ENCODE results near the gene LPCAT4.
"Not testable (repeated sequence)": the region's sequence is repeated elsewhere in the genome, so short reads cannot be mapped to it uniquely, and the experiment has no call there.

LPCAT4 gene, protein sequence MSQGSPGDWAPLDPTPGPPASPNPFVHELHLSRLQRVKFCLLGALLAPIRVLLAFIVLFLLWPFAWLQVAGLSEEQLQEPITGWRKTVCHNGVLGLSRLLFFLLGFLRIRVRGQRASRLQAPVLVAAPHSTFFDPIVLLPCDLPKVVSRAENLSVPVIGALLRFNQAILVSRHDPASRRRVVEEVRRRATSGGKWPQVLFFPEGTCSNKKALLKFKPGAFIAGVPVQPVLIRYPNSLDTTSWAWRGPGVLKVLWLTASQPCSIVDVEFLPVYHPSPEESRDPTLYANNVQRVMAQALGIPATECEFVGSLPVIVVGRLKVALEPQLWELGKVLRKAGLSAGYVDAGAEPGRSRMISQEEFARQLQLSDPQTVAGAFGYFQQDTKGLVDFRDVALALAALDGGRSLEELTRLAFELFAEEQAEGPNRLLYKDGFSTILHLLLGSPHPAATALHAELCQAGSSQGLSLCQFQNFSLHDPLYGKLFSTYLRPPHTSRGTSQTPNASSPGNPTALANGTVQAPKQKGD

GRCh38 chr15:34367101-34368081 lies at the start of gene LPCAT4:
Gene LPCAT4 (minus strand): TSS chr15:34367196. CDS start chr15:34367100, 96 bp downstream.
- H3K27ac ChIP-seq, result peak within 1 kb of the TSS; percentile 80 to 97 (median 94)
- no peak for TF ChIP-seq Cebpa-rat (IDR thresholded peaks at IDR 0.05)
- no peaks in the 10 kb centered on the region for H3K27me3 ChIP-seq
- H3K36me3 ChIP-seq, result peaks cover 10 to 22% (median 17%) of the 10 kb centered on the region in 11 experiments; a peak in 21 of 22 replicates
- H3K4me3 ChIP-seq, result peak within 1 kb of the TSS; percentile 71 to 93 (median 82)
- peak within 1 kb of the TSS; percentile 84 to 98 (median 92) for H3K9ac ChIP-seq
- peaks cover 40 to 66% (median 61%) of the 10 kb centered on the region in 10 experiments for H3K4me1 ChIP-seq
- no peaks in the 10 kb centered on the region; a peak in 1 of 22 replicates for H3K9me3 ChIP-seq (replicated peaks in 1 of 11)
- peak within 1 kb of the TSS; percentile 83 to 99 (median 97) for H3K4me2 ChIP-seq
- H4K20me1 ChIP-seq, result peaks cover 0 to 28% (median 15%) of the 10 kb centered on the region in 11 experiments; a peak in 15 of 22 replicates

GRCh38 chr15:34409511-34409910 lies 42.5 kb upstream of the LPCAT4 start:
- H3K36me3 ChIP-seq; H3K4me1 ChIP-seq; H3K27me3 ChIP-seq; H3K27ac ChIP-seq; H3K4me3 ChIP-seq; H4K20me1 ChIP-seq; H3K9me3 ChIP-seq (replicated peaks in 1 of 11); H3K9ac ChIP-seq; H3K4me2 ChIP-seq: not testable (repeated sequence)

DNA sequence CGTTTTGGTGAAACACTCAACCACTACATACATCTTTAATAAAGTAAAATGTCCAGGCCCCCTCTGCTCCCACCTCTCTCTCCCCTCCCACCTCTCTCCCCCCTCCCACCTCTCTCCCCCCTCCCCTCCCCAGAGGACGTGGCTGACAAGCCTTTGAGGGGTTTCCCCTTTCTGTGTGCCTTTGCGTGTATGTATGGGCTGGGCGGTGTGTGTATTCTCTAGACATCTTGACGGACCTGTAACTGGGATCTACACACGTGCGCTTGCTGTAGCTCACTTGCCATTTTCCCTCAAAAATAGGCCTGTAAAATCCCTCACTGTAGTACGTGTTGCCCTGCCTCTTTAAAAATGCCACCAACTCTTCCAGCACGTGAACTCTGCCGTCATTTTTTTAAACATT lies 42.0 kb upstream of the LPCAT4 start:
- H3K9me3 ChIP-seq (replicated peaks in 1 of 11), result not testable (repeated sequence)

DNA sequence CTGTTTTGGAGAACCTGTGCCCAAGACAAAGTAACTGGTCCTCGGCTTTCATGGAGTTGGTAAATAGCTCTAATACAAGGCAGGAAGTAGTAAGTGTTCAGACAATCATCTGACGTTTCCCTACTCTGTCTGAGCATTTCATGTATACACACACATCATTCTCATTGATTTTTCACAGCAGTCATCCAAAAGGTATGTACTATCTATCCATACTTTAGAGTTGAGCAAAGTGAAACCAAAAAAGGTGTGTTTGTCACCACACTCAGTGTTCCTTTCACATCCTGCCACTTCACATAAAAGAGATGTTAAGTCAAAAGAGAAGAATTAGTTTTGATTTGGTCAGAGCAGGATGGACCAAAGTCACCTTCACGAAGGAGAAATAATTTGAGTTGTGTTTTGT lies 36.9 kb upstream of the LPCAT4 start:
- not testable (repeated sequence) for H3K4me1 ChIP-seq; H3K36me3 ChIP-seq; H3K27me3 ChIP-seq; H3K9ac ChIP-seq; H3K4me3 ChIP-seq; H3K4me2 ChIP-seq; H3K9me3 ChIP-seq (replicated peaks in 1 of 11); H4K20me1 ChIP-seq; H3K27ac ChIP-seq

More for the DNA sequence above, 42.0 kb upstream of the LPCAT4 start:
- H3K27me3 ChIP-seq, H3K9ac ChIP-seq, H4K20me1 ChIP-seq, H3K4me3 ChIP-seq, H3K27ac ChIP-seq, H3K36me3 ChIP-seq, H3K4me1 ChIP-seq, H3K4me2 ChIP-seq: not testable (repeated sequence)

DNA sequence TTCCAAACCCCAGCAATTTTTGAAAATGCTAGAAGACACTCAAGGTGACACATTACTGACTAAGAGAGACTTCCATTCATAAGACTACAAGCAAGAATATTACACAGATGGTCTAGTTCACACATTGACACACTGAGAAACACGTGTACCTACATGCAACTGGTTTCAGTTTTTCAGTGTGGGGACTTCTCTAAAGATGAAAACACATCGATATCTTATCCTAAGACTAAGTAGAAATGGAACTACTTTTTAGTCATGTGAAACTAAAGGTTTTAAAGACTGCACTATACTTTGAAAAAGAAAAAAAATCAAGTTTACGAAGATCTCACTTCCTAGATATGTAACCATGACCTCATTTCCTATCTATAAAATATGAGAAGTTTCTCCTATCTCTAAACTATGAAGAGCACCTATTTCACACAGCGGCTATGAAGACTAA lies 36.2 kb upstream of the LPCAT4 start:
- not testable (repeated sequence) for H3K27me3 ChIP-seq; H3K36me3 ChIP-seq; H4K20me1 ChIP-seq; H3K4me3 ChIP-seq; H3K9ac ChIP-seq; H3K4me1 ChIP-seq; H3K9me3 ChIP-seq (replicated peaks in 1 of 11); H3K27ac ChIP-seq; H3K4me2 ChIP-seq

DNA sequence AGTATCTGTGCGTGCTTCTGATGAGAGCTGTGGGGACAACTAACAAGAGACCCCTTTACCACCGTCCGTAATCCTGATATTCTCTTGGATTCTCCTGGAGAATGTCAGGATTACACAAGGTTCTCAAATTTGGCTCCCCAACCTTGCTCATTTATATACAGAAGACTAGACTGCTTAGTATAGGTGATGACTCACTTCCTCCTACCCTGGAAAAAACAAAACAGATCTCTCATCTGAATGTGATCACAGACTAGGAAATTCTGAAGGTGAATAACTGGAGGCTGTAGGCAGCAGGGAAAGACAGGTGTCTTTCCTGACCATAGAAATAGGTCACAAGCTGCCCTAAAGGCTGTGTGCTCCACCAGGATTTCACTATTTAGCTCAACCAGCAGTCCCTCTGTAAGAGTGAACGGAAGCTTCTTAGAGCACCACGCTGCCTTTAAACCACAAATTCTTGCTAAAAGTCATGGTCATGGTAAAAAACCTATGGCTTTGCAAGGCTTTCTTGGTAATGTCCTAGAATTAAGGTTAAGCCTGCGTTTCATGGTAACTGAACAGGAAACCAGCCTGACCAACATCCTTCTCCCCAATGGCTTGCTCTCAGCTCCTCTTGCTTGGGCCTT lies 30.8 kb upstream of the LPCAT4 start:
- H3K27me3 ChIP-seq; H3K9ac ChIP-seq; H3K4me3 ChIP-seq; H3K4me2 ChIP-seq; H3K9me3 ChIP-seq (replicated peaks in 1 of 11); H3K36me3 ChIP-seq; H3K4me1 ChIP-seq; H3K27ac ChIP-seq; H4K20me1 ChIP-seq: not testable (repeated sequence)

DNA sequence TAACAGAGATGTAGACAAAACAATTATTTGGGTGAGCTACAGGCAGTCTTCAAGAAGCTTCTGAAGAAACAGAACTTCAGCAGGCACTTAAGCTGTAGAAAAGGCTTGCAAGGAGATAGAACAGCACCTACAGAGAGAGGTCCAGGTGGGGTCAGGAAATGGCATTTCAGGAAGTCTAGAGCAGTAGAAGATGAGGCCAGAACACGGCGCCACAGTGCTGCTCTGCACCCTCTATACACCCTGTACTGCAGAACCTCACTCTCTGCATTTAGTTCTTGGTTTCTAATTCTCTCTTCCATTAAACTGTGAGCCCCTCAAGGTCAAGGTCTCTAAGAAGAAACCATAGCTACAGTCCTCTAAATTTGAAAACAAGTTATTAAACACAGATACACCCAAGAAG lies 26.0 kb upstream of the LPCAT4 start:
- H3K27me3 ChIP-seq; H3K9ac ChIP-seq; H3K27ac ChIP-seq; H3K4me1 ChIP-seq; H3K36me3 ChIP-seq; H4K20me1 ChIP-seq; H3K4me3 ChIP-seq; H3K4me2 ChIP-seq; H3K9me3 ChIP-seq (replicated peaks in 1 of 11): not testable (repeated sequence)

DNA sequence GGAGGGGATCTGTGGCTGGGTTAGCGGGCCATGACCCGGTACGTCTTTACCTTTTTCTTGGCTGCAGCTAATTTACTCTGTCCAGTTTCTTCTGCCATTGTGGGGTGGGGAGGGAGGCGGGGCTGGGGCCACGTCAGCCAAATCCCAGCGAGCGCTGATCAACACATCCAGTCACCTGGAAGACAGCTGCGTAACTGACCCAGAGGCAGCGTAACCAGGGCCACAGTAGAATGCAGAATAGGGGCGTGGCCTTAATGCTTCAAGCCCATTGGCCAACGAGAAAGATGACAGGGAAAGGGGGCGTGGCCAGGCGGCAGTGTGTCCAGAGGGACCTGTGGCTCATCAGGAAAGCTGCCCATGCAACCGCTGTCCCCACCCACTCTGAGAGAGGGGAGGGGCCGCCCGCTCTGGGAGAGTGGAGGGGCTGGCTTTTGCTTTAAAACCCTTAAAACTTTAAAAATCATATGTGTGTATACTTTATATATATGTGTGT lies 22.6 kb upstream of the LPCAT4 start:
- H3K9me3 ChIP-seq (replicated peaks in 1 of 11); H3K27me3 ChIP-seq; H3K9ac ChIP-seq; H3K27ac ChIP-seq; H3K4me3 ChIP-seq; H3K4me1 ChIP-seq; H3K4me2 ChIP-seq; H4K20me1 ChIP-seq; H3K36me3 ChIP-seq: not testable (repeated sequence)

DNA sequence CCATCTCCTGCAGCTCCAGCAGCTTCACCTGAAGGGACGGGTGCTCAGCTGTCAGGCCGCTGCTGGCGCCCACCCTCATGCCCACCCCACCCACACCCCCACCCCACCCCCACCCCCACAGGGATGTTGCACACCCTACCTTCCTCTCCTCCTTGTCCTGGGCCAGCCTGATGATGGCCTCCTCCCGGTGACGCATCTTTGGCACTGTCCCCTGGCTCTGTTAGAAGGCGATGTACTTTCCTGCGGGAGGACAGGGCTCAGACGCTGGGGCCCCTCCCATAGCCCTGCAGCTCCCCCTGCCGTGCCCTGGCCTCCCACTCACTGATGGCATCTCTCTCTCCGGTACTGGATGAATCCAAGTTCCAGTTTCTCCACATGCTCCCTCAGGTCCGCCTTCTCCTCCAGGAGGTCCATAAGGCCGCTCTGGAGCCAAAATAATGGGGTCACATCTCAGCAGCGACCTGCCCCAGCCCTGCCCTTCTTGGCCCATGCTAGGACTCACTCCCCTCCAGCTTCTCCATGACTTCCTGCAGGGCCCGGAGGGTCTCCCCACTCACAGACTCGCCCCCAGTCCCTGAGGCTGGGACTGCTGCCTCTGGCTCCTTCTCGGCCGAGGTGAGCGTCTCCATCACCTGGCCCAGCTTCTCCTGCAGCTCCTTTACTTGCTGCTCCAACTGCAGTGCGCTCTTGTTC lies 15.0 kb upstream of the LPCAT4 start:
- not testable (repeated sequence) for H3K9ac ChIP-seq; H3K4me2 ChIP-seq; H3K27me3 ChIP-seq; H3K4me3 ChIP-seq; H3K36me3 ChIP-seq; H3K4me1 ChIP-seq; H3K27ac ChIP-seq; H4K20me1 ChIP-seq; H3K9me3 ChIP-seq (replicated peaks in 1 of 11)

- H3K36me3 ChIP-seq, H3K27ac ChIP-seq: not testable (repeated sequence)
These were observed 13.5 kb upstream of the LPCAT4 start for GRCh38 chr15:34380491-34380890.

More at GRCh38 chr15:34380491-34380890, 13.5 kb upstream of the LPCAT4 start:
- H4K20me1 ChIP-seq; H3K4me2 ChIP-seq; H3K27me3 ChIP-seq; H3K4me3 ChIP-seq; H3K9ac ChIP-seq; H3K9me3 ChIP-seq (replicated peaks in 1 of 11); H3K4me1 ChIP-seq: not testable (repeated sequence)
